Left lung (tissue), 10 donors: ENCODE results near the gene ITSN1. TPM values are rescaled to one million over a fixed set of nuclear protein-coding genes. Genes with fewer than 3 reads are reported as not detected.

ENCODE experiments used
- ATAC-seq: fragments of 200-7000 bp; cut with Tn5 transposase; one replicate; pipeline ENCODE4 v1.9.1; 2020; ENCODE audit warnings: moderate library complexity
- DNase-seq, 4 donors: peaks; one replicate each; pipeline ENCODE4 v3.0.0-alpha.2; 2013 to 2020
- H3K27ac ChIP-seq, 2 donors: fragments of 200-600 bp; sonication (generic) in 1 of 2; one replicate each; pipeline versions ENCODE4 v1.5.0 to v1.8.0; 2020 to 2021
- H3K27me3 ChIP-seq, 2 donors: fragments of 200-600 bp; sonication (generic) in 1 of 2; one replicate each; pipeline versions ENCODE4 v1.5.0 to v1.8.0; 2020 to 2021
- H3K36me3 ChIP-seq, 2 donors: fragments of 200-600 bp; sonication (generic) in 1 of 2; one replicate each; pipeline versions ENCODE4 v1.5.0 to v1.8.0; 2020 to 2021
- H3K4me1 ChIP-seq, 2 donors: fragments of 200-600 bp; one replicate each; pipeline ENCODE4 v1.8.0; 2021
- H3K4me3 ChIP-seq, 2 donors: fragments of 200-600 bp; sonication (generic) in 1 of 2; one replicate each; pipeline versions ENCODE4 v1.5.0 to v1.8.0; 2020 to 2021; ENCODE audit warnings: mild to moderate bottlenecking in 1 of 2
- H3K9me3 ChIP-seq, 2 donors: fragments of 200-600 bp; sonication (generic) in 1 of 2; one replicate each; pipeline versions ENCODE4 v1.5.0 to v1.8.0; 2020 to 2021
- intact Hi-C, 2 donors: fragments of 100-400 bp; cut with DNase I; formaldehyde crosslinking; loops; one replicate each; pipeline versions ENCODE4 v1.11.2 to v1.14.2; 2022
- polyA plus RNA-seq, 6 donors: library from polyadenylated mRNA; unstranded; fragments of 120-200 nt; gene quantifications; one replicate each; pipeline ENCODE4 v1.2.1, GENCODE V29; 2013; ENCODE audit not compliant: insufficient read length in 6 of 6
- total RNA-seq, 2 donors: library from RNA; stranded (reverse); fragmentation: NEBNext Ultra II Directional; extraction: Animal tissue kit (Norgen Biotek cat#: 25700); gene quantifications; one replicate each; pipeline ENCODE4 v1.2.1, GENCODE V29; 2021
- TF ChIP-seq, protein P1 (sequence below), 2 donors: fragments of 200-600 bp; sonication (generic) in 1 of 2; IDR thresholded peaks; one replicate each; pipeline versions ENCODE4 v1.5.0 to v1.8.0; 2021; ENCODE audit warnings: antibody characterized with exemption in 2 of 2
- donor health status: DM: no; HTN: yes; CAD: no.
- donor health status: DM: no; HTN: no; CAD: no.

ITSN1 gene
- total and polyA plus RNA-seq, 8 donors: 38.9 to 59.1 (median 50.8) TPM

- TF ChIP-seq, protein P1, sequence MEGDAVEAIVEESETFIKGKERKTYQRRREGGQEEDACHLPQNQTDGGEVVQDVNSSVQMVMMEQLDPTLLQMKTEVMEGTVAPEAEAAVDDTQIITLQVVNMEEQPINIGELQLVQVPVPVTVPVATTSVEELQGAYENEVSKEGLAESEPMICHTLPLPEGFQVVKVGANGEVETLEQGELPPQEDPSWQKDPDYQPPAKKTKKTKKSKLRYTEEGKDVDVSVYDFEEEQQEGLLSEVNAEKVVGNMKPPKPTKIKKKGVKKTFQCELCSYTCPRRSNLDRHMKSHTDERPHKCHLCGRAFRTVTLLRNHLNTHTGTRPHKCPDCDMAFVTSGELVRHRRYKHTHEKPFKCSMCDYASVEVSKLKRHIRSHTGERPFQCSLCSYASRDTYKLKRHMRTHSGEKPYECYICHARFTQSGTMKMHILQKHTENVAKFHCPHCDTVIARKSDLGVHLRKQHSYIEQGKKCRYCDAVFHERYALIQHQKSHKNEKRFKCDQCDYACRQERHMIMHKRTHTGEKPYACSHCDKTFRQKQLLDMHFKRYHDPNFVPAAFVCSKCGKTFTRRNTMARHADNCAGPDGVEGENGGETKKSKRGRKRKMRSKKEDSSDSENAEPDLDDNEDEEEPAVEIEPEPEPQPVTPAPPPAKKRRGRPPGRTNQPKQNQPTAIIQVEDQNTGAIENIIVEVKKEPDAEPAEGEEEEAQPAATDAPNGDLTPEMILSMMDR (IDR thresholded peaks at IDR 0.05): no peak
- Histone ChIP-seq H3K36me3 (no peaks in the 10 kb centered on the region), H3K27me3 (no peaks in the 10 kb centered on the region), H3K9me3 (no peaks in the 10 kb centered on the region), H3K4me3 (no peak overlapping the region), H3K4me1 (peaks cover 4 to 36% of the 10 kb centered on the region in 2 donors), H3K27ac (no peak overlapping the region)
- no peak for DNase-seq
- ATAC-seq: no peak
- intact Hi-C loops: no loop called here
These were observed 16.7 kb downstream of the ITSN1 start for GRCh38 chr21:33658919-33659567.

DNA sequence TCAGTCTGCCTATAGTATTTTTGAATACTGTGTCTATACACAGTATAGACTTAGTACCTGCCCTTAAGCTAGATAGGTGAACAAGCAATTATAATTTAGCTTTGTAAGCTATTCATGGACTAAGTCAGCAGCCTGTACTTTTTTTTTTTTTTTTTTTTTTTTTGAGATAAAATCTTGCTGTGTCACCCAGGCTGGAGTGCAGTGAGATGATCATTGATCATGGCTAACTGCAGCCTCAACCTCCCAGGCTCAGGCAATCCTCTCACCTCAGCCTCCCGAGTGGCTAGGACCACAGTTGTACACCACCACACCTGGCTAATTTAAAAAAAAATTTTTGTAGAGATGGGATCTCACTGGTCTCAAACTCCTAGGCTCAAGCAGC lies 17.3 kb downstream of the ITSN1 start:
- Histone ChIP-seq H3K4me3 (no peak overlapping the region), H3K36me3 (no peaks in the 10 kb centered on the region), H3K4me1 (peaks cover 4 to 33% of the 10 kb centered on the region in 2 donors), H3K9me3 (no peaks in the 10 kb centered on the region), H3K27ac (no peak overlapping the region), H3K27me3 (no peaks in the 10 kb centered on the region)
- intact Hi-C loops: no loop called here
- DNase-seq (no peak), ATAC-seq (no peak)
- TF ChIP-seq, protein P1 (IDR thresholded peaks at IDR 0.05): no peak

GRCh38 chr21:33660406-33660805 lies 18.1 kb downstream of the ITSN1 start:
- Histone ChIP-seq H3K27me3 (no peaks in the 10 kb centered on the region), H3K9me3 (no peaks in the 10 kb centered on the region), H3K36me3 (no peaks in the 10 kb centered on the region), H3K4me1 (peaks cover 4 to 25% of the 10 kb centered on the region in 2 donors), H3K4me3 (no peak overlapping the region), H3K27ac (no peak overlapping the region)
- intact Hi-C loops: no loop called here
- DNase-seq: no peak
- ATAC-seq: no peak
- TF ChIP-seq, protein P1 (IDR thresholded peaks at IDR 0.05): no peak

- Histone ChIP-seq H3K27ac (no peak overlapping the region), H3K9me3 (no peaks in the 10 kb centered on the region), H3K36me3 (no peaks in the 10 kb centered on the region), H3K27me3 (no peaks in the 10 kb centered on the region), H3K4me3 (no peak overlapping the region), H3K4me1 (peaks cover 4 to 17% of the 10 kb centered on the region in 2 donors)
- DNase-seq (no peak), ATAC-seq (no peak)
- TF ChIP-seq, protein P1 (IDR thresholded peaks at IDR 0.05): no peak
- intact Hi-C loops: no loop called here
These were observed 18.8 kb downstream of the ITSN1 start for GRCh38 chr21:33661146-33661545.

DNA sequence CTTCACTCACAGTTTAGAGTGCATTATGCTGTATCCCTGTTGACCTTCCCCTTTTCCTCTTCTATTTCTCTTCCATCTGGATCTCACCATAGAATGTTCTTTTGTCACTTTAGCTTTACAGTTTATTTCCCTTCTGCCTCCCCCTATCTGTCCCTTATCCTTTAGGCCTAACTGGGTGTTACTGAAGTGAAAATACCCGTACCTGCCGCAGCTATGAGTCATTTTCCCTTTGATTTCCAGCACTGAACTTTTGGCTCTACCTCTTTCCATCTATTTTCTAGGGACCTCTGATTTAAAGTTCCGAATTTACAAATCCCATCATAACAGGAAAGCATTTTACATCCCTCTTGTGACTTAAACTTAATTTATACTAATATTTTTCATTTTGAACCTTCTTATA lies 19.7 kb downstream of the ITSN1 start:
- Histone ChIP-seq H3K27ac (no peak overlapping the region), H3K4me3 (no peak overlapping the region), H3K9me3 (no peaks in the 10 kb centered on the region), H3K27me3 (no peaks in the 10 kb centered on the region), H3K4me1 (peaks cover 4 to 8% of the 10 kb centered on the region in 2 donors), H3K36me3 (no peaks in the 10 kb centered on the region)
- ATAC-seq (no peak), DNase-seq (no peak)
- TF ChIP-seq, protein P1 (IDR thresholded peaks at IDR 0.05): no peak
- intact Hi-C loops: no loop called here
